ENCODE measurements around the gene CCDC18. TPM values are rescaled to one million over a fixed set of nuclear protein-coding genes. Genes with fewer than 3 reads are reported as not detected.
"Not testable (repeated sequence)": the region's sequence is repeated elsewhere in the genome, so short reads cannot be mapped to it uniquely, and the experiment has no call there.

CCDC18 gene
- 12.2 TPM for total RNA-seq

- no peak for DNase-seq (ENCODE audit: low spot score in 2 of 2)
- no peak for FAIRE-seq
Observed at GRCh38 chr1:93180723-93181613, at the start of gene CCDC18. TSS of gene CCDC18 (plus strand) at chr1:93180724. CDS start at chr1:93183362, 2,638 bp downstream.

- no peak for FAIRE-seq
- DNase-seq (ENCODE audit: low spot score in 2 of 2): no peak
Observed at GRCh38 chr1:93132638-93133037, 47.9 kb upstream of the CCDC18 start.

- FAIRE-seq: no peak
Observed at GRCh38 chr1:93136445-93136844, 44.1 kb upstream of the CCDC18 start.

GRCh38 chr1:93137604-93138292 lies 42.8 kb upstream of the CCDC18 start:
- DNase-seq (ENCODE audit: low spot score in 2 of 2) (no peak), FAIRE-seq (no peak)

More at GRCh38 chr1:93136445-93136844, 44.1 kb upstream of the CCDC18 start:
- DNase-seq (ENCODE audit: low spot score in 2 of 2): no peak

- DNase-seq (ENCODE audit: low spot score in 2 of 2) (no peak), FAIRE-seq (no peak)
Observed at GRCh38 chr1:93140106-93140505, 40.4 kb upstream of the CCDC18 start.

- no peak for FAIRE-seq
- DNase-seq (ENCODE audit: low spot score in 2 of 2): no peak
Observed at GRCh38 chr1:93142161-93142560, 38.4 kb upstream of the CCDC18 start.

- no peak for FAIRE-seq
Observed at GRCh38 chr1:93143136-93143535, 37.4 kb upstream of the CCDC18 start.

GRCh38 chr1:93143769-93144168 lies 36.8 kb upstream of the CCDC18 start:
- FAIRE-seq: no peak
- no peak for DNase-seq (ENCODE audit: low spot score in 2 of 2)

More at GRCh38 chr1:93143136-93143535, 37.4 kb upstream of the CCDC18 start:
- no peak for DNase-seq (ENCODE audit: low spot score in 2 of 2)

- FAIRE-seq (no peak), DNase-seq (ENCODE audit: low spot score in 2 of 2) (no peak)
Observed at GRCh38 chr1:93148001-93148400, 32.5 kb upstream of the CCDC18 start.

GRCh38 chr1:93150729-93151128 lies 29.8 kb upstream of the CCDC18 start:
- DNase-seq (ENCODE audit: low spot score in 2 of 2) (no peak), FAIRE-seq (no peak)

GRCh38 chr1:93151474-93151873 lies 29.1 kb upstream of the CCDC18 start:
- FAIRE-seq (no peak), DNase-seq (ENCODE audit: low spot score in 2 of 2) (no peak)

GRCh38 chr1:93152835-93153234 lies 27.7 kb upstream of the CCDC18 start:
- no peak for FAIRE-seq
- no peak for DNase-seq (ENCODE audit: low spot score in 2 of 2)

GRCh38 chr1:93154898-93155297 lies 25.6 kb upstream of the CCDC18 start:
- DNase-seq (ENCODE audit: low spot score in 2 of 2): no peak
- FAIRE-seq: no peak

GRCh38 chr1:93155335-93155734 lies 25.2 kb upstream of the CCDC18 start:
- FAIRE-seq: no peak

GRCh38 chr1:93159337-93159736 lies 21.2 kb upstream of the CCDC18 start:
- FAIRE-seq (no peak), DNase-seq (ENCODE audit: low spot score in 2 of 2) (no peak)

More at GRCh38 chr1:93155335-93155734, 25.2 kb upstream of the CCDC18 start:
- DNase-seq (ENCODE audit: low spot score in 2 of 2): no peak

- FAIRE-seq; DNase-seq (ENCODE audit: low spot score in 2 of 2): not testable (repeated sequence)
Observed at GRCh38 chr1:93163314-93163713, 17.2 kb upstream of the CCDC18 start.

- no peak for FAIRE-seq
- DNase-seq (ENCODE audit: low spot score in 2 of 2): no peak
Observed at GRCh38 chr1:93164816-93165215, 15.7 kb upstream of the CCDC18 start.

GRCh38 chr1:93165895-93166294 lies 14.6 kb upstream of the CCDC18 start:
- not testable (repeated sequence) for FAIRE-seq; DNase-seq (ENCODE audit: low spot score in 2 of 2)

GRCh38 chr1:93167006-93167405 lies 13.5 kb upstream of the CCDC18 start:
- no peak for FAIRE-seq
- DNase-seq (ENCODE audit: low spot score in 2 of 2): no peak

- not testable (repeated sequence) for DNase-seq (ENCODE audit: low spot score in 2 of 2); FAIRE-seq
Observed at GRCh38 chr1:93170141-93170678, 10.3 kb upstream of the CCDC18 start.

- no peak for DNase-seq (ENCODE audit: low spot score in 2 of 2)
Observed at GRCh38 chr1:93171549-93172034, 8.9 kb upstream of the CCDC18 start.

More at GRCh38 chr1:93171549-93172034, 8.9 kb upstream of the CCDC18 start:
- no peak for FAIRE-seq
